SK-N-SH treated with all-trans-retinoic acid at 6 μM for 48 hours (cell line): Measurements from ENCODE around the gene SCMH1.

ENCODE experiments used
- ATAC-seq: fragments of 200-7000 bp; cut with Tn5 transposase; 3 replicates; pipeline ENCODE4 v1.9.1; 2020; ENCODE audit warnings: mild to moderate bottlenecking, moderate library complexity
- BACH2 ChIP-seq: fragments of 250-450 bp; sonication (Bioruptor Pico); IDR thresholded peaks from 2 replicates; pipeline ENCODE4 v1.9.0; 2021; ENCODE audit warnings: mild to moderate bottlenecking, borderline replicate concordance
- CSDC2 ChIP-seq: fragments of 250-450 bp; sonication (Bioruptor Pico); IDR thresholded peaks from 2 replicates; pipeline ENCODE4 v1.5.0; 2020; ENCODE audit warnings: mild to moderate bottlenecking, moderate library complexity
- ESRRG ChIP-seq: fragments of 250-450 bp; sonication (Bioruptor Pico); IDR thresholded peaks from 2 replicates; pipeline ENCODE4 v1.6.1; 2021; ENCODE audit warnings: mild to moderate bottlenecking
- GLIS3 ChIP-seq: fragments of 250-450 bp; sonication (Bioruptor Pico); IDR thresholded peaks from 2 replicates; pipeline ENCODE4 v1.5.0; 2020; ENCODE audit warnings: mild to moderate bottlenecking, moderate library complexity
- ISL1 ChIP-seq: fragments of 250-450 bp; sonication (Bioruptor Pico); IDR thresholded peaks from 2 replicates; pipeline ENCODE4 v2.1.2; 2022; ENCODE audit warnings: mild to moderate bottlenecking, moderate library complexity
- OSR1 ChIP-seq: fragments of 250-450 bp; sonication (Bioruptor Pico); IDR thresholded peaks from 2 replicates; pipeline ENCODE4 v1.8.0; 2022; ENCODE audit warnings: moderate library complexity, mild to moderate bottlenecking, inconsistent platforms
- PATZ1 ChIP-seq: fragments of 250-450 bp; sonication (Bioruptor Pico); IDR thresholded peaks from 2 replicates; pipeline ENCODE4 v1.8.0; 2020; ENCODE audit warnings: mild to moderate bottlenecking, moderate library complexity, borderline replicate concordance
- PPARA ChIP-seq: fragments of 250-450 bp; sonication (Bioruptor Pico); IDR thresholded peaks from 2 replicates; pipeline ENCODE4 v1.5.0; 2020; ENCODE audit warnings: mild to moderate bottlenecking, borderline replicate concordance
- RARB ChIP-seq: fragments of 250-450 bp; sonication (Bioruptor Pico); IDR thresholded peaks from 2 replicates; pipeline ENCODE4 v1.8.0; 2021; ENCODE audit warnings: mild to moderate bottlenecking, moderate library complexity
- SNAI2 ChIP-seq: fragments of 250-450 bp; sonication (Bioruptor Pico); IDR thresholded peaks from 2 replicates; pipeline ENCODE4 v1.5.0; 2020; ENCODE audit warnings: mild to moderate bottlenecking, moderate library complexity
- TOX ChIP-seq: fragments of 250-450 bp; sonication (Bioruptor Pico); IDR thresholded peaks from 2 replicates; pipeline ENCODE4 v1.8.0; 2021; ENCODE audit warnings: mild to moderate bottlenecking, moderate library complexity, borderline replicate concordance
- TSHZ2 ChIP-seq: fragments of 250-450 bp; sonication (Bioruptor Pico); IDR thresholded peaks from 2 replicates; pipeline ENCODE4 v1.5.0; 2020; ENCODE audit warnings: mild to moderate bottlenecking, moderate library complexity
- ZC3H10 ChIP-seq: fragments of 250-450 bp; sonication (Bioruptor Pico); IDR thresholded peaks from 2 replicates; pipeline ENCODE4 v1.5.1; 2021; ENCODE audit warnings: mild to moderate bottlenecking, moderate library complexity
- ZFP3 ChIP-seq: fragments of 250-450 bp; sonication (Bioruptor Pico); IDR thresholded peaks from 2 replicates; pipeline ENCODE4 v1.5.0; 2020; ENCODE audit warnings: mild to moderate bottlenecking, moderate library complexity
- ZFP30 ChIP-seq: fragments of 450-650 bp; formaldehyde crosslinking; IDR thresholded peaks from 2 replicates; pipeline ENCODE4 v1.5.0; 2022; ENCODE audit warnings: mild to moderate bottlenecking, moderate library complexity
- ZNF565 ChIP-seq: fragments of 450-650 bp; formaldehyde crosslinking; conservative IDR thresholded peaks from 2 replicates; pipeline ENCODE4 v1.5.0; 2020; ENCODE audit warnings: low read depth, mild to moderate bottlenecking, moderate library complexity
- ZNF70 ChIP-seq: fragments of 450-650 bp; formaldehyde crosslinking; IDR thresholded peaks from 2 replicates; pipeline ENCODE4 v1.5.0; 2020; ENCODE audit warnings: mild to moderate bottlenecking, moderate library complexity
- ZNF8 ChIP-seq: fragments of 450-650 bp; formaldehyde crosslinking; IDR thresholded peaks from 2 replicates; pipeline ENCODE4 v1.5.0; 2020; ENCODE audit warnings: mild to moderate bottlenecking, moderate library complexity
- TF ChIP-seq, protein P1 (sequence below): fragments of 250-450 bp; sonication (Bioruptor Pico); IDR thresholded peaks from 2 replicates; pipeline ENCODE4 v1.8.0; 2021; ENCODE audit warnings: low read depth, mild to moderate bottlenecking, moderate library complexity, borderline replicate concordance
- TF ChIP-seq, protein P2 (sequence below): fragments of 250-450 bp; sonication (Bioruptor Pico); IDR thresholded peaks from 2 replicates; pipeline ENCODE4 v1.5.1; 2020; ENCODE audit warnings: low read depth, mild to moderate bottlenecking, moderate library complexity
- TF ChIP-seq, protein P3 (sequence below): fragments of 250-450 bp; sonication (Bioruptor Pico); IDR thresholded peaks from 2 replicates; pipeline ENCODE4 v1.5.1; 2021; ENCODE audit warnings: mild to moderate bottlenecking, moderate library complexity

Gene SCMH1

DNA sequence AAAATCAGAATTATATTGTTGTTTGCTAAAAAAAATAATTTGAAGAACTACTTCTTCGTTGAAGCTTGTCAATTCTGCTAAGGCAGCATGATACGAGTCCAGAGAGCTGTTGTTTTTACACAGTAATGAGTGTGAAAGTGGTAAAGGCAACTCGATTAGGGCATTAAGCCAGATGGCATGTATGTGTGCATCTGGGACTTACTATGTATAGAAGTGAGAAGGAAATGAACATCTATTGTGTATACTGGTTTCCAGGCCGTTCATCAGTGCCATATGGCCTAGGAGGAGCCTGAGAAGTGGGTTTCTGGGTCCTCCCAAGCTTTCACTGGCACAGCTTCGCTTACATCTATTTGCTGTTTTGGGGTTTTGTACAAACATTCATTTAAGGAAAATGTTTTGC, 256.9 kb downstream of the SCMH1 start (continued):
- TF ChIP-seq RARB (CRISPR knock-in tag) = no peak
- no peak for TF ChIP-seq TOX (CRISPR knock-in tag)

DNA sequence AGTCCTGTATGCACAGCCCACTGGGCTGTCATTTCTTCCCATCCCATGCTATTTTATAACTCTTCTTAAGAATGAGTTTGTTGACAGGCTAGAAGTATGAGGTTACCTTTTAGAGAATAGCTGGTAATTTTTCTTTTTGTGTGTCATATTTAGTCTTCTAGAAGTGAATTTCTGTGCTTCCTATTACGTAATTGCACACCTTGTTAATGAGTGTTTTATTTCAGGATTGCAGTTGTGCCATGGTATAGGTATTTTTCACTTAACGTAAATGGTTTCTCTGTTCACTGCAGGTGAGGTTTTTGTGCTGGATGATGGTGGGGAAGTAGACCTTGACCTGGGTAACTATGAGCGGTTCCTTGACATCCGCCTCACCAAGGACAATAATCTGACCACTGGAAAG, 257.6 kb downstream of the SCMH1 start:
- no peak for ATAC-seq
- TF ChIP-seq, protein P1, sequence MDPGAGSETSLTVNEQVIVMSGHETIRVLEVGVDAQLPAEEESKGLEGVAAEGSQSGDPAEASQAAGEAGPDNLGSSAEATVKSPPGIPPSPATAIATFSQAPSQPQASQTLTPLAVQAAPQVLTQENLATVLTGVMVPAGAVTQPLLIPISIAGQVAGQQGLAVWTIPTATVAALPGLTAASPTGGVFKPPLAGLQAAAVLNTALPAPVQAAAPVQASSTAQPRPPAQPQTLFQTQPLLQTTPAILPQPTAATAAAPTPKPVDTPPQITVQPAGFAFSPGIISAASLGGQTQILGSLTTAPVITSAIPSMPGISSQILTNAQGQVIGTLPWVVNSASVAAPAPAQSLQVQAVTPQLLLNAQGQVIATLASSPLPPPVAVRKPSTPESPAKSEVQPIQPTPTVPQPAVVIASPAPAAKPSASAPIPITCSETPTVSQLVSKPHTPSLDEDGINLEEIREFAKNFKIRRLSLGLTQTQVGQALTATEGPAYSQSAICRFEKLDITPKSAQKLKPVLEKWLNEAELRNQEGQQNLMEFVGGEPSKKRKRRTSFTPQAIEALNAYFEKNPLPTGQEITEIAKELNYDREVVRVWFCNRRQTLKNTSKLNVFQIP (CRISPR knock-in tag) = no peak
- TF ChIP-seq, protein P2, sequence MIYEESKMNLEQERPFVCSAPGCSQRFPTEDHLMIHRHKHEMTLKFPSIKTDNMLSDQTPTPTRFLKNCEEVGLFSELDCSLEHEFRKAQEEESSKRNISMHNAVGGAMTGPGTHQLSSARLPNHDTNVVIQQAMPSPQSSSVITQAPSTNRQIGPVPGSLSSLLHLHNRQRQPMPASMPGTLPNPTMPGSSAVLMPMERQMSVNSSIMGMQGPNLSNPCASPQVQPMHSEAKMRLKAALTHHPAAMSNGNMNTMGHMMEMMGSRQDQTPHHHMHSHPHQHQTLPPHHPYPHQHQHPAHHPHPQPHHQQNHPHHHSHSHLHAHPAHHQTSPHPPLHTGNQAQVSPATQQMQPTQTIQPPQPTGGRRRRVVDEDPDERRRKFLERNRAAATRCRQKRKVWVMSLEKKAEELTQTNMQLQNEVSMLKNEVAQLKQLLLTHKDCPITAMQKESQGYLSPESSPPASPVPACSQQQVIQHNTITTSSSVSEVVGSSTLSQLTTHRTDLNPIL (CRISPR knock-in tag) = no peak
- TF ChIP-seq GLIS3 (CRISPR knock-in tag) (no peak), PPARA (CRISPR knock-in tag) (no peak), ZNF70 (no peak)
- TF ChIP-seq, protein P3, sequence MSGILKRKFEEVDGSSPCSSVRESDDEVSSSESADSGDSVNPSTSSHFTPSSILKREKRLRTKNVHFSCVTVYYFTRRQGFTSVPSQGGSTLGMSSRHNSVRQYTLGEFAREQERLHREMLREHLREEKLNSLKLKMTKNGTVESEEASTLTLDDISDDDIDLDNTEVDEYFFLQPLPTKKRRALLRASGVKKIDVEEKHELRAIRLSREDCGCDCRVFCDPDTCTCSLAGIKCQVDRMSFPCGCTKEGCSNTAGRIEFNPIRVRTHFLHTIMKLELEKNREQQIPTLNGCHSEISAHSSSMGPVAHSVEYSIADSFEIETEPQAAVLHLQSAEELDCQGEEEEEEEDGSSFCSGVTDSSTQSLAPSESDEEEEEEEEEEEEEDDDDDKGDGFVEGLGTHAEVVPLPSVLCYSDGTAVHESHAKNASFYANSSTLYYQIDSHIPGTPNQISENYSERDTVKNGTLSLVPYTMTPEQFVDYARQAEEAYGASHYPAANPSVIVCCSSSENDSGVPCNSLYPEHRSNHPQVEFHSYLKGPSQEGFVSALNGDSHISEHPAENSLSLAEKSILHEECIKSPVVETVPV (CRISPR knock-in tag) = no peak

DNA sequence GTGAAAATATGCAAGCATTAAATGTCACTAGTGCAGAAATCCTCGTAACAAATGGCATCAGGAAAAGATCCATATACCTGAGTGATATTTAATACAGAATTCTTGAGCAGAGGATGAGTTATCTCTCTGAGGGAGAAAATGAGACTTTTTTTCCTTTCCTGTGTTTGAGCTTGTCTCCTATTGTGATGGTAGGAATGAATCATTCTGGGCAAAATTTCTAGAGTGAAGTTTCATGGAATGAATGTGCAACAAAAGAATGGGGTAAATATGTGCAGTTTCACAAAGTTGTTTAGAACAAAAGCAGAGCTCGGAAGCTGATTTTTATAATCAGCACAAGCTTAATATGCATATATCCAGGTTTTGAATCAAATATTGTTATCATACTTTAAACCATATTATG, 258.0 kb downstream of the SCMH1 start:
- ATAC-seq = no peak
- no peak for TF ChIP-seq TSHZ2 (CRISPR knock-in tag)
- TF ChIP-seq PATZ1 (CRISPR knock-in tag) = no peak
- no peak for TF ChIP-seq ZFP3 (CRISPR knock-in tag)
- TF ChIP-seq, protein P1 (CRISPR knock-in tag) = no peak
- TF ChIP-seq ZNF565 (CRISPR knock-in tag) = no peak
- no peak for TF ChIP-seq GLIS3 (CRISPR knock-in tag)
- TF ChIP-seq ZC3H10 (CRISPR knock-in tag) = no peak
- TF ChIP-seq ZFP30 (CRISPR knock-in tag) = no peak
- no peak for TF ChIP-seq ZNF8 (CRISPR knock-in tag)
- no peak for TF ChIP-seq OSR1
- no peak for TF ChIP-seq TOX (CRISPR knock-in tag)
- TF ChIP-seq ESRRG (CRISPR knock-in tag) = no peak
- TF ChIP-seq ISL1 (CRISPR knock-in tag) = no peak
- no peak for TF ChIP-seq CSDC2 (CRISPR knock-in tag)
- no peak for TF ChIP-seq SNAI2
- no peak for TF ChIP-seq ZNF70
- no peak for TF ChIP-seq PPARA (CRISPR knock-in tag)
- TF ChIP-seq, protein P2 (CRISPR knock-in tag) = no peak
- TF ChIP-seq BACH2 (CRISPR knock-in tag) = no peak
- TF ChIP-seq, protein P3 (CRISPR knock-in tag) = no peak
